T-cell (primary cell): ENCODE measurements around the gene TMEM79. TPM values are rescaled to one million over a fixed set of nuclear protein-coding genes. Genes with fewer than 3 reads are reported as not detected.
A peak's percentile ranks its signal among the peaks of the same experiment; 100 is the strongest.

Source experiments
- ATAC-seq, 4 experiments: fragments of 200-7000 bp in 3 of 4; fragments of 150-1000 bp in 1 of 4; cut with Tn5 transposase; replicated peaks in 1 of 4; 1 replicate in 3 of 4; 2 replicates in 1 of 4; pipeline ENCODE4 v1.10.0; 2021; ENCODE audit warnings: moderate library complexity in 3 of 4, mild to moderate bottlenecking in 2 of 4, moderate number of reproducible peaks in 1 of 4
- CTCF ChIA-PET, 2 donors: fragments of 300-600 bp; sonication (Branson Sonifier 250); formaldehyde crosslinking; loops; one replicate each; lab custom pipeline; 2022; ENCODE audit warnings: antibody characterized with exemption in 2 of 2; lab: Charles Lee
- POLR2A ChIA-PET, 2 donors: fragments of 300-600 bp; sonication (Branson Sonifier 250); formaldehyde crosslinking; loops; one replicate each; lab custom pipeline; 2022; ENCODE audit warnings: antibody characterized with exemption in 2 of 2; lab: Charles Lee
- DNase-seq, 35 experiments: peaks; one replicate each; pipeline versions ENCODE4 v3.0.0 to v3.0.0-alpha.2; 2013 to 2023
- H3K27ac ChIP-seq: one replicate; pipeline ENCODE4 v1.5.1; 2013; ENCODE audit warnings: low read length
- H3K27me3 ChIP-seq, 2 experiments: replicated peaks in 1 of 2; 1 replicate in 1 of 2; 2 replicates in 1 of 2; pipeline versions ENCODE4 v1.6.1 to v1.7.0; 2013; ENCODE audit warnings: low read length in 1 of 2, mixed read lengths in 1 of 2; ENCODE audit not compliant: control insufficient read depth in 2 of 2, insufficient read depth in 2 of 2; ENCODE audit errors: extremely low read depth in 1 of 2
- H3K36me3 ChIP-seq, 2 donors: 1 replicate in 1 of 2; 2 replicates in 1 of 2; pipeline versions ENCODE4 v1.6.1 to v1.7.0; 2013; ENCODE audit warnings: low read length in 1 of 2; ENCODE audit not compliant: control insufficient read depth in 2 of 2, insufficient read depth in 1 of 2; ENCODE audit errors: extremely low read depth in 1 of 2
- H3K4me1 ChIP-seq, 2 experiments: 1 replicate in 1 of 2; 2 replicates in 1 of 2; pipeline versions ENCODE4 v1.6.1 to v1.7.0; 2013; ENCODE audit warnings: low read length in 2 of 2, mixed read lengths in 1 of 2; ENCODE audit not compliant: insufficient read depth in 2 of 2, control insufficient read depth in 1 of 2; ENCODE audit errors: extremely low read depth in 1 of 2
- H3K4me3 ChIP-seq, 2 donors: 1 replicate in 1 of 2; 2 replicates in 1 of 2; pipeline versions ENCODE4 v1.5.1 to v1.7.0; 2013; ENCODE audit warnings: mild to moderate bottlenecking in 2 of 2, low read length in 1 of 2, moderate library complexity in 1 of 2; ENCODE audit not compliant: control insufficient read depth in 1 of 2; ENCODE audit errors: extremely low read depth in 1 of 2
- H3K9me3 ChIP-seq: 2 replicates; pipeline ENCODE4 v1.7.0; 2013
- H3K27ac Mint-ChIP-seq, 2 donors: one replicate each; pipeline ENCODE4 v1.8.0; 2020 to 2021; ENCODE audit warnings: mild to moderate bottlenecking in 2 of 2, mixed read lengths in 2 of 2
- H3K27me3 Mint-ChIP-seq, 2 donors: one replicate each; pipeline ENCODE4 v1.8.0; 2021 to 2022; ENCODE audit warnings: mixed read lengths in 2 of 2
- H3K36me3 Mint-ChIP-seq: one replicate; pipeline ENCODE4 v1.8.0; 2021; ENCODE audit warnings: mixed read lengths
- H3K4me1 Mint-ChIP-seq, 3 donors: one replicate each; pipeline ENCODE4 v1.8.0; 2020 to 2022; ENCODE audit warnings: mixed read lengths in 3 of 3, mild to moderate bottlenecking in 1 of 3
- H3K4me3 Mint-ChIP-seq, 3 donors: one replicate each; pipeline ENCODE4 v1.8.0; 2020 to 2022; ENCODE audit warnings: mild to moderate bottlenecking in 3 of 3, mixed read lengths in 3 of 3, moderate library complexity in 3 of 3
- H3K9me3 Mint-ChIP-seq, 3 donors: one replicate each; pipeline ENCODE4 v1.8.0; 2020 to 2022; ENCODE audit warnings: mixed read lengths in 3 of 3
- WGBS: methylation state at CpG from one replicate; pipeline ENCODE4 v1.1.5; 2013; ENCODE audit warnings: missing lambda C conversion rate; ENCODE audit not compliant: insufficient coverage; 5-methylcytosine and 5-hydroxymethylcytosine counted together
- total RNA-seq, 35 experiments: library from RNA in 6 of 35; stranded (reverse) in 6 of 35; fragments of 120-200 nt in 1 of 35; gene quantifications; one replicate each; pipeline versions ENCODE4 v1.2.1 to v1.2.4 and lab custom pipeline; 2013 to 2026

Gene TMEM79
- total RNA-seq, 5 donors from 2014 or later (not counting 1 experiment from before 2014, with no cell fraction given): 4.9 to 17.6 (median 17.3) TPM

- POLR2A ChIA-PET: no interaction called here
- Mint-ChIP-seq H3K4me3 (no peak overlapping the region), H3K9me3 (no peaks in the 10 kb centered on the region), H3K36me3 (peaks cover 6% of the 10 kb centered on the region), H3K27ac (no peak overlapping the region), H3K4me1 (peaks cover 29 to 32% (median 31%) of the 10 kb centered on the region in 3 donors), H3K27me3 (no peaks in the 10 kb centered on the region)
- no peaks in the 10 kb centered on the region for H3K9me3 ChIP-seq
- peaks cover 8 to 13% of the 10 kb centered on the region in 2 donors for H3K36me3 ChIP-seq
- DNase-seq: no peak
- ATAC-seq: no peak
- CTCF ChIA-PET: no interaction called here
- no peak overlapping the region for H3K27ac ChIP-seq
- peaks cover 10 to 25% of the 10 kb centered on the region in 2 experiments for H3K4me1 ChIP-seq
- no peak overlapping the region for H3K4me3 ChIP-seq
- H3K27me3 ChIP-seq: no peaks in the 10 kb centered on the region
- WGBS: 94% methylated on average over 2 of the region's 8 CpGs
Observed at GRCh38 chr1:156286061-156286460, 1.9 kb downstream of the TMEM79 start.

GRCh38 chr1:156289857-156290256 is 5.7 kb downstream of the TMEM79 start:
- H3K27me3 ChIP-seq: no peaks in the 10 kb centered on the region
- H3K36me3 ChIP-seq: peaks cover 20 to 27% of the 10 kb centered on the region in 2 donors
- no peak for DNase-seq
- H3K9me3 Mint-ChIP-seq: no peaks in the 10 kb centered on the region
- no peak overlapping the region for H3K4me3 ChIP-seq
- H3K4me3 Mint-ChIP-seq: no peak overlapping the region
- no peaks in the 10 kb centered on the region for H3K9me3 ChIP-seq
- ChIA-PET POLR2A (no interaction called here), CTCF (no interaction called here)
- H3K36me3 Mint-ChIP-seq: peaks cover 6% of the 10 kb centered on the region
- peaks cover 12 to 18% (median 14%) of the 10 kb centered on the region in 3 donors for H3K4me1 Mint-ChIP-seq
- H3K27ac ChIP-seq: no peak overlapping the region
- ATAC-seq: no peak
- no peak overlapping the region for H3K27ac Mint-ChIP-seq
- H3K4me1 ChIP-seq: peaks cover 2 to 11% of the 10 kb centered on the region in 2 experiments
- no peaks in the 10 kb centered on the region for H3K27me3 Mint-ChIP-seq

DNA sequence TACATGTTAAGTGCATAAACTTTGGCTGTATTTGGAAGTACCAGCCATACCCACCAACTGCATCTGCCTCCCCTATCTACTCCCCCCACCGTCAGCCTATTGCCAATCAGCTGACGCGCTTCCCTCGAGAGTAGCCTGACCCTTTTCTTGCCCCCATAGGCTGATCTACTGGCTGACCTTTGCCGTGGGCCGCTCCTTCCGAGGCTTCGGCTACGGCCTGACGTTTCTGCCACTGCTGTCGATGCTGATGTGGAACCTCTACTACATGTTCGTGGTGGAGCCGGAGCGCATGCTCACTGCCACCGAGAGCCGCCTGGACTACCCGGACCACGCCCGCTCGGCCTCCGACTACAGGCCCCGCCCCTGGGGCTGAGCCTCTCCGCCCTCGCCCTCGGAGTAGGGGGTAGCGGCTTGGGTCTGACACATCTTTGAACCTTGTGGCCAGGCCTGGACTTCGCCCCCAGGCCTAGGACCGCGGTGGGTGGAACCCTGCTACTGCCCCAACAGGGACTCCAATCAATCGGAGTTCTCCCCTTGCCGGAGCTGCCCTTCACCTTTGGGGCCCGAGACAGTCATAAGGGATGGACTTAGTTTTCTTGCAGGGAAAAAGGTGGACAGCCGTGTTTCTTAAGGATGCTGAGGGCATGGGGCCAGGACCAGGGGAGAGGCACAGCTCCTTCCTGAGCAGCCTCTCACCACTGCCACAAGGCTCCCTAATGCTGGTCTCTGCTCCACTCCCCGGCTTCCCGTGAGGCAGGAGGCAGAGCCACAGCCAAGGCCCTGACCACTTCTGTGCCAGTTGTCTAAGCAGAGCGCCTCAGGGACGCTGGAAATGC is 7.3 kb downstream of the TMEM79 start:
- H3K27ac Mint-ChIP-seq: no peak overlapping the region
- no peaks in the 10 kb centered on the region for H3K27me3 Mint-ChIP-seq
- peaks cover 9 to 27% of the 10 kb centered on the region in 2 donors for H3K36me3 ChIP-seq
- H3K27me3 ChIP-seq: no peaks in the 10 kb centered on the region
- peaks cover 23 to 25% (median 25%) of the 10 kb centered on the region in 3 donors for H3K4me1 Mint-ChIP-seq
- peaks cover 6% of the 10 kb centered on the region for H3K36me3 Mint-ChIP-seq
- no peaks in the 10 kb centered on the region for H3K9me3 ChIP-seq
- H3K9me3 Mint-ChIP-seq: no peaks in the 10 kb centered on the region
- ChIA-PET CTCF (no interaction called here), POLR2A (interaction anchor here in 1 of 2 donors (0.6 kb wide), 1 partner anchor 9 kb away, joined by 3 read pairs; no protein-coding TSS in a partner anchor)
- H3K27ac ChIP-seq: no peak overlapping the region
- peak overlapping the region in 1 of 3 donors; percentile 47 for H3K4me3 Mint-ChIP-seq
- ATAC-seq (peak in 2 of 4 experiments; percentile 12 to 28), DNase-seq (peak in 4 of 35 experiments; percentile 6 to 33 (median 14))
- H3K4me1 ChIP-seq: peaks cover 8 to 20% of the 10 kb centered on the region in 2 experiments
- H3K4me3 ChIP-seq: no peak overlapping the region
- 84% methylated on average over 35 of the region's 37 CpGs for WGBS

DNA sequence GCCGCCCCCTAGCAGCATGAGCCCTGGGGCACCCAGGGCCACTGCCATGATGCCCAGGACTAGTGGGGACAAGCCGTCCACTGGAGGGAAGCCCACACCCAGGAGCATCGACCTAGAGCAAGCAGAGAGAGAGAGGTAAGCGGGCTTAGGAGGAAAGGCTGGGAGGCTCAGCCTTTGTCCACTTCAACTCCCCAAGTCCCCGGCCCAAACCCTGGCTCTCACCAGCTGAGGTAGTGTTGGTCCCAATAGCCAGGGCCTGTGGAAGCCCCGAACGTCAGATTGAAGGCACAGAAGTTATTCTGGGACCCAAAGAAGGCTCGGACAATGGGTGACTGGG is 8.9 kb downstream of the TMEM79 start:
- Mint-ChIP-seq H3K27me3 (no peaks in the 10 kb centered on the region), H3K9me3 (no peaks in the 10 kb centered on the region), H3K36me3 (peaks cover 6% of the 10 kb centered on the region), H3K27ac (peak overlapping the region; percentile 22 to 43), H3K4me3 (peak overlapping the region; percentile 28 to 41 (median 34)), H3K4me1 (peaks cover 23 to 25% (median 25%) of the 10 kb centered on the region in 3 donors)
- Histone ChIP-seq H3K9me3 (no peaks in the 10 kb centered on the region), H3K4me3 (no peak overlapping the region), H3K27me3 (no peaks in the 10 kb centered on the region), H3K4me1 (peaks cover 8 to 20% of the 10 kb centered on the region in 2 experiments), H3K36me3 (peaks cover 9 to 27% of the 10 kb centered on the region in 2 donors), H3K27ac (no peak overlapping the region)
- ChIA-PET POLR2A (no interaction called here), CTCF (no interaction called here)
- DNase-seq (no peak), ATAC-seq (no peak)
- WGBS: 96% methylated on average over 5 of the region's 8 CpGs

- Mint-ChIP-seq H3K4me3 (peak overlapping the region in 1 of 3 donors; percentile 88), H3K27ac (peak overlapping the region in 1 of 2 donors; percentile 88), H3K9me3 (no peaks in the 10 kb centered on the region), H3K27me3 (no peaks in the 10 kb centered on the region), H3K4me1 (peaks cover 23 to 25% (median 25%) of the 10 kb centered on the region in 3 donors), H3K36me3 (peaks cover 6% of the 10 kb centered on the region)
- 100% methylated on average over 4 of the region's 9 CpGs for WGBS
- no peaks in the 10 kb centered on the region for H3K27me3 ChIP-seq
- ChIA-PET POLR2A (no interaction called here), CTCF (no interaction called here)
- peaks cover 8 to 20% of the 10 kb centered on the region in 2 experiments for H3K4me1 ChIP-seq
- H3K27ac ChIP-seq: no peak overlapping the region
- peaks cover 9 to 24% of the 10 kb centered on the region in 2 donors for H3K36me3 ChIP-seq
- DNase-seq (no peak), ATAC-seq (no peak)
- no peaks in the 10 kb centered on the region for H3K9me3 ChIP-seq
- no peak overlapping the region for H3K4me3 ChIP-seq
Observed at GRCh38 chr1:156293895-156294294, 9.8 kb downstream of the TMEM79 start.

DNA sequence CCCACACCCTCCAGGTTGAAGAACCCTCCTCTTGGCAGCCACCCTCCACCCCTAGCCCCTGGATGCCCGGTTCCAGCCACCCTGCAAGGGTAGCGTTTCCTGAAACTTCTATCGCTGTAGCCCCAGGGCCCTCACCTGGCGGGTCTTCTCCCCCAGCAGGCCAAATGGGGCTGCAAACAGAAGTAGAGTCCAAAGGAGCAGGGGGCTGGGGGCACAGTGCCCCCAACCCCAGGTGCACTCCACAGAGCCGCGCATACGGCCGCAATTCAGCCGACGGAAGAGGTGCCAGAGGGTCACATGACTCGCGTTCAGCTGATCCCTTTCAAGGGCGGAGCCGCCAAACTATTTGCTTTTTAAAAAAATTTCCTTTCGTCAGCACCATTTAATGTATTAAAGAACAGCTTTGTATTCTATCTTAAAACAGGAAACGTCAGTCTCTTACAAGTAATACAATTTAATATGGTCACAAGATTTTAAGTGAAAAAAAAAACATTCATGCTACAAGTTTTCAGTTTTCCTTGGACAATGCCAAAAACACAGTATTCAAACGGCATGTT is 11.3 kb downstream of the TMEM79 start, which contains the start of gene GLMP:
TSS of gene GLMP (minus strand) at position 289 of the 557 bp plus-strand sequence. CDS start at position 255, 34 bp downstream.
- WGBS: 4% methylated on average over 7 of the region's 17 CpGs
- peak within 1 kb of the TSS; percentile 83 to 88 for H3K27ac Mint-ChIP-seq
- no peaks in the 10 kb centered on the region for H3K9me3 Mint-ChIP-seq
- H3K4me1 Mint-ChIP-seq: peaks cover 23 to 25% (median 25%) of the 10 kb centered on the region in 3 donors
- ATAC-seq: peak; percentile 83 to 96 (median 91)
- CTCF ChIA-PET: interaction anchor here in 1 of 2 donors (0.6 to 1.0 kb wide), 3 partner anchors 12 to 63 kb away, joined by 3 to 4 read pairs (median 3); no protein-coding TSS in a partner anchor
- H3K9me3 ChIP-seq: no peaks in the 10 kb centered on the region
- H3K4me3 Mint-ChIP-seq: peak within 1 kb of the TSS; percentile 87 to 90 (median 88)
- peak within 1 kb of the TSS; percentile 70 to 95 for H3K4me3 ChIP-seq
- DNase-seq: peak; percentile 22 to 74 (median 53)
- H3K27me3 Mint-ChIP-seq: no peaks in the 10 kb centered on the region
- no peaks in the 10 kb centered on the region for H3K36me3 Mint-ChIP-seq
- no peak within 1 kb of the TSS for H3K27ac ChIP-seq
- POLR2A ChIA-PET: interaction anchor here in 1 of 2 donors (0.7 kb wide), 1 partner anchor 116 kb away, joined by 4 read pairs; no protein-coding TSS in a partner anchor
- H3K27me3 ChIP-seq: no peaks in the 10 kb centered on the region
- H3K36me3 ChIP-seq: peaks cover 9 to 22% of the 10 kb centered on the region in 2 donors
- peaks cover 8 to 20% of the 10 kb centered on the region in 2 experiments for H3K4me1 ChIP-seq
